NCI-H524 (cell line): ENCODE measurements around the gene ADGRV1.
A peak's percentile ranks its signal among the peaks of the same experiment; 100 is the strongest.
"Not testable (repeated sequence)": the region's sequence is repeated elsewhere in the genome, so short reads cannot be mapped to it uniquely, and the experiment has no call there.

ENCODE experiments used
- DNase-seq, 2 experiments: peaks; one replicate each; lab custom pipeline; 2025; lab: John Stamatoyannopoulos, UW

Gene ADGRV1

DNA sequence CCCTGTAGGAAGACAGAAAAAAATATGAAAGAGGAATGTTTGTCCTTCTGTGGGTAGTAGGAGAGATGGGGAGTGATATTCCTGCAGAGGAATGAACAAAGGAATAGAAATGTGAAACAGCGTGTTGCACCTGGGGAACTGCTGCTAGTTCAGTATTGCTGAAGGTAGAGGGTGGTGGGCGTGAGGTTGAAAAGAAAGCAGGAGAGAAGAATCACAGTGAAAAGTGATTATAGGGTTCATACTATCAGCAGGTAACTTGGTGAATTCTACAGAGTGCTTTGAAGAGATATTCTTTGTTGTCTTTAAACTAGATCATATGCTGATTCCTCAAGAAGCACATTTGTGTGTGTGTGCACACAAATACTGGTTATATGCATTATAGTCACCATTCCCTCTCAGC, 95.6 kb downstream of the ADGRV1 start:
- no peak for DNase-seq

DNA sequence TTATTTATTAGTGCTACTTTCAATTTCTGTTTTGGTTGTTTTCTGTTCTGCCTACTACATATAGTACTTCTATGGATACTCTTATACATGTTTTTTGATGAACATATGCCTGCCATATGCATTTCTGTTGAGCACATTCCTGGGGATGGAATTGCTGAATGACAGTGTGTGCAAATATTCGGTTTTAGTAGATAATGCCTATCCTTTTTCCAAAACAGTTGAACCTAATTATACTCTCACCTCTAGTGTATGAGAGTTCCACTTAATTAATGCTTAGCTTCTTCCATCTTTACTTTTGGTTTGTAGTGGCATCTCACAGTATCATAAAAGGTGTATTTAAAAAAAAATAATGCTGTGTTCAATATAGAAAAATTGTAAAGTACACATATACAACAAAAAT, 96.8 kb downstream of the ADGRV1 start:
- no peak for DNase-seq

GRCh38 chr5:90657030-90657429, 98.4 kb downstream of the ADGRV1 start:
- DNase-seq = no peak

DNA sequence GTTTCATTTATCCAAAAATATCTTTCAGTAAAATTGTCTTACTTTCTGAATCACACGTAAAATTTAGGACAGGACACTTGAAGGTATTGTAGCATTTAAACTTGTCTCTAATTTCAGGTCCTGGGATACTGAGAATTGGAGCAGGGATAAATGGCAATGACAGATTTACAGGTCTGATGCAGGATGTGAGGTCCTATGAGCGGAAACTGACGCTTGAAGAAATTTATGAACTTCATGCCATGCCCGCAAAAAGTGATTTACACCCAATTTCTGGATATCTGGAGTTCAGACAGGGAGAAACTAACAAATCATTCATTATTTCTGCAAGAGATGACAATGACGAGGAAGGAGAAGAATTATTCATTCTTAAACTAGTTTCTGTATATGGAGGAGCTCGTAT, 99.2 kb downstream of the ADGRV1 start:
- DNase-seq = no peak

DNA sequence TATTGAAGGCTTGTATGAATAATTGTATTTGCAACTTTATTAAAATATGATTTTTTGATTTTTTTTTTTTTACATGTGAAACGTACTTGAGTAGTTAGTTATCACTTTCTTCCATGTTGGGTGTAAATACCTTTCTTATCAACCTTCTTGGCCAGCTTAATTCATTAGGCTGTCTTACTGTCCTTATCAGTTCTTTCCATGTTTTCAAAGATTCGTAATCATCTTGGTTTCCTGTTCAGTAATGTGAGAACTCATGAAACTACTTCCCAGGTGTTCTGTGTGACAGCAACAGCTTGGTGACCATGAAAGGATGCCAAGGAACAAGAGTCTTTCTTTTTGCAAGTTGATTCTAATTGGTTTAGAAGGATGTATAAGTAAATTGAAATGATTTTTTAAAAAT, 100.0 kb downstream of the ADGRV1 start:
- DNase-seq = no peak

GRCh38 chr5:90668079-90668565, 109.5 kb downstream of the ADGRV1 start:
- not testable (repeated sequence) for DNase-seq

DNA sequence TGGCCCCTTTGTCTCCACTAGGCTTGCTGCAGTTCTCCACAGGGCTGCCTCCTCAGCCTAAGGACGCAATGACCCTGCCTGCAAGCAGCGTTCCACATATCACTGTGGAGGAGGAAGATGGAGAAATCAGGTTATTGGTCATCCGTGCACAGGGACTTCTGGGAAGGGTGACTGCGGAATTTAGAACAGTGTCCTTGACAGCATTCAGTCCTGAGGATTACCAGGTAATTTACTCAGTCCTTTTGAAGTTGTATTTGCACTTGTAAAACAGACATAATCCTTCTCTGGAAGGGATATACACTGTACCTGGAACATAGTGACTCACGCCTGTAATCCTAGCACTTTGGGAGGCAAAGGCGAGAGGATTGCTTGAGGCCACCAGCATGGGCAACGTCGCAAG, 116.6 kb downstream of the ADGRV1 start:
- DNase-seq = no peak

DNA sequence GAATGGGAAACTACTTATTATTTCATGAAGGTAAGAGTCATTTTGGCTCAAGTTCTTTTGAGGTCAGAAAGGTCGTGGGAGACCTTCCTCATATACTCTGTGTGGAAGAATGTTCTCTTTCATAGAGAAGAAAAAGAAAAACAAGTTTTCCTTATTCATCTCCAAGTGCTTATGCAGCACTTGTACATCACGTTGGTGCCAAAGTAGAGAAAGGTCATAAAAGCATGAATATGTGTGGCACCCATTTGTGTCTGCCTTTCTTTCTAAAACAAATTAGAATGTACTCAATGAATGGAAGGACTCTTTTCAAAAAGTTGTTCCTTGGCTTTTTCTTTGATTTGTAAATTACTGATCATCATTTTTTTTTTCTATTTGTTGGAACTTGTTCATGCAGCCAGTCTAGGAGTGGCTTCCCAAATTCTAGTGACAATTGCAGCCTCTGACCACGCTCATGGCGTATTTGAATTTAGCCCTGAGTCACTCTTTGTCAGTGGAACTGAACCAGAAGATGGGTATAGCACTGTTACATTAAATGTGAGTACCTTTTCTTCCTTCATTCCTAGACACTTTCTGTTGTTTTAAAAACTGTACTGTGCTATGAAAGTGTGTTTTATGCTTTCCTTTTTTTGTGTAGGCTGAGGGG, 122.4 kb downstream of the ADGRV1 start:
- no peak for DNase-seq

- DNase-seq = no peak
Measured at GRCh38 chr5:90682278-90682677, 123.7 kb downstream of the ADGRV1 start.

- DNase-seq = no peak
Measured at GRCh38 chr5:90685425-90686022, 126.9 kb downstream of the ADGRV1 start.

DNA sequence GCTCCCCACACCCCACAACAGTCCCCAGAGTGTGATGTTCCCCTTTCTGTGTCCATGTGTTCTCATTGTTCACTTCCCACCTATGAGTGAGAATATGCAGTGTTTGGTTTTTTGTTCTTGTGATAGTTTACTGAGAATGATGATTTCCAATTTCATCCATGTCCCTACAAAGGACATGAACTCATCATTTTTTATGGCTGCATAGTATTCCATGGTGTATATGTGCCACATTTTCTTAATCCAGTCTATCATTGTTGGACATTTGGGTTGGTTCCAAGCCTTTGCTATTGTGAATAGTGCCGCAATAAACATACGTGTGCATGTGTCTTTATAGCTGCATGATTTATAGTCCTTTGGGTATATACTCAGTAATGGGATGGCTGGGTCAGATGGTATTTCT, 127.8 kb downstream of the ADGRV1 start:
- not testable (repeated sequence) for DNase-seq

DNA sequence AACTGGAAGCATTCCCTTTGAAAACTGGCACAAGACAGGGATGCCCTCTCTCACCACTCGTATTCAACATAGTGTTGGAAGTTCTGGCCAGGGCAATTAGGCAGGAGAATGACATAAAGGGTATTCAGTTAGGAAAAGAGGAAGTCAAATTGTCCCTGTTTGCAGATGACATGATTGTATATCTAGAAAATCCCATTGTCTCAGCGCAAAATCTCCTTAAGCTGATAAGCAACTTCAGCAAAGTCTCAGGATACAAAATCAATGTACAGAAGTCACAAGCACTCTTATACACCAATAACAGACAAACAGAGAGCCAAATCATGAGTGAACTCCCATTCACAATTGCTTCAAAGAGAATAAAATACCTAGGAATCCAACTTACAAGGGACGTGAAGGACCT, 128.9 kb downstream of the ADGRV1 start:
- DNase-seq = not testable (repeated sequence)

DNA sequence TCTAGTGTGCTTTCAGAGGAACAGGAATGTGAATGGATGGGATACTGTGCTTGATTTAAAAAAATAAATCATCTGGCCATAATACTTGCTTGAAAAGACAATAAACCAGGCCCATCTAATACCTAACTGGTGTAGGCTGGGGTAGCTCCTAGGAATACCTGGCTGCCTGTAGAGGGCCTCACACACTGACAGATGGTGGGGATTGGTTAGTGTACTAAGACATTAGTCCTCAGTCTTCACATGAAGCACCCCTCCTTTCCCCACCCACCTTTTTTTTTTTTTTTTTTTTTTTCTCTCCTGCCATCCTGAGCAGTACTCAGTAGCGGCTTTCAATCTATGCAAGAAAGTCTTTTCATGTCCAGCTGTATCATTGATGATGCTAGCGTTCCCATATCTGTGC, 130.5 kb downstream of the ADGRV1 start:
- peak in 1 of 2 experiments; percentile 34 for DNase-seq

DNA sequence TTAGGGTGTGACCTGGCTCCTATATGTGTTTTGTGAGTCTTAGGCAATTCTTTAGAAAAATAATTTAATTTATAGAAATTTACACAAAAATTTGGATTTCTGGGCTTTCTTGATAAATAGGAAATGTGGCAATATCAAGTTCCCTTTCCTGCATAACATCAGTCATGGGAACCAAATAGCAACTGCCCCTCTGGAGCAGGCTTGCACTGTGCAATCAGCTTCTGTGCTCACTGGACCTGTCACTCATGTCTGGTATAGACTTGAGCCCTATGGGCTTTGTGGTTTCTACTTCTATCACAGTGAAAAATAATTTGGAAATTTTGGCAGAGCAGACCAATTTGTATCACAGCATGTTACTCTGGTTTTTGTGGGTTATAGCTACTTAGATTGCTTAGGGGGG, 131.7 kb downstream of the ADGRV1 start:
- no peak for DNase-seq

GRCh38 chr5:90691533-90691932, 132.9 kb downstream of the ADGRV1 start:
- no peak for DNase-seq

- DNase-seq = no peak
Measured at GRCh38 chr5:90696153-90696552, 137.6 kb downstream of the ADGRV1 start.

DNA sequence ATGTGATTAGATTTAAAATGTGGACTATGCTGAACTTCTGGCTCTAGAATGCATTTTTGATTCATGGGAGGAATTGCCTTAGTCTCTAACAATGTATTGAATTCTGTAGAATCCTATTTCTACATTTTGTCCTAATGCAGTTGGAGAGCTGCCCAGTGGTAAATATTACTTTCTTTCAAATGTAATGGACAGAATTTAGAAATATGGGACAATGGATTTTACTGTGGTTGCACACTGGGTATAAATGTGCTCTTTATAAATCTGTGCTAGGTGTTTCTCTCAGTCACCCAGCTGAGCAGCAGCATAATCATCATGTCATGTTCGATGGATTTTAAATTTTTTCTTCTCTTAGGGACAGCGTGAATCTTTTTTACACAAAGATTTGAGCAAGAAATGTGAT, 141.7 kb downstream of the ADGRV1 start:
- no peak for DNase-seq

DNA sequence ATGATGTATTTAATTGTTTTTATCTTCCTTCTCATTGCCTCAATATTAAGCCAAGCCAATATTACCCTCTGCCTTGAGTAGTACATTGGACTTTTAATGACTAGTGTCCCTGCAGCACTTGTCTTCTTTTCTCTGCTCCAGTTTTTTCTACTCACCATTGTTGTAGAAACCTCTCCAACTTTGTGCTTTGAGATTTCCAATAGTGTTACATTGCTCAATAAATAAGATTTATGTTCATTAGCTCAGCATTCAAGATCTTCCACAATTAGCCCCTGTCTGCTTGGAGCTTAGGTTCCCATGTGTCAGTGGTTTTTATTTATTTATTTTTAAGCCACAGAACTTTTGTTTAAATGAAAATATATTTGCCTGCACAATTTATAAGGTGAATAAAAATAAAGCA, 145.3 kb downstream of the ADGRV1 start:
- no peak for DNase-seq

DNA sequence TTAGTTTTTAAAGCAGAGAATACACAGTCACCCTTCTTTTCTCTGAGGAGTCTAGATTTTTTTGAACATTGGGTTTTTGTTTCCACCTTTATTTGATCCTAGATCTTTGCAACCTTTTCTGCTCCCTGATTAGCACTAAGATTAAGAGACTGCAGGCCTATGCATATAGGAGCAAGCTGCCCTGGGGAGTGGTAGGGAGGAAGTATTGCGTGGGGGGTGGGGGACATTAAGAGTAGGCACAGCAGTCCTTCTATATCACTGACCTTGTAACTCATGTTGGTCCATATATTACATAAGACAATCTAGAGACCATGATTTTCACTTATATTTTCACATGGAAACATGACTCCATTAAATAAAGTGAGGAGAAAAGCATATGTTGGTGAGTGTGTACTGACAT, 149.1 kb downstream of the ADGRV1 start:
- no peak for DNase-seq

DNA sequence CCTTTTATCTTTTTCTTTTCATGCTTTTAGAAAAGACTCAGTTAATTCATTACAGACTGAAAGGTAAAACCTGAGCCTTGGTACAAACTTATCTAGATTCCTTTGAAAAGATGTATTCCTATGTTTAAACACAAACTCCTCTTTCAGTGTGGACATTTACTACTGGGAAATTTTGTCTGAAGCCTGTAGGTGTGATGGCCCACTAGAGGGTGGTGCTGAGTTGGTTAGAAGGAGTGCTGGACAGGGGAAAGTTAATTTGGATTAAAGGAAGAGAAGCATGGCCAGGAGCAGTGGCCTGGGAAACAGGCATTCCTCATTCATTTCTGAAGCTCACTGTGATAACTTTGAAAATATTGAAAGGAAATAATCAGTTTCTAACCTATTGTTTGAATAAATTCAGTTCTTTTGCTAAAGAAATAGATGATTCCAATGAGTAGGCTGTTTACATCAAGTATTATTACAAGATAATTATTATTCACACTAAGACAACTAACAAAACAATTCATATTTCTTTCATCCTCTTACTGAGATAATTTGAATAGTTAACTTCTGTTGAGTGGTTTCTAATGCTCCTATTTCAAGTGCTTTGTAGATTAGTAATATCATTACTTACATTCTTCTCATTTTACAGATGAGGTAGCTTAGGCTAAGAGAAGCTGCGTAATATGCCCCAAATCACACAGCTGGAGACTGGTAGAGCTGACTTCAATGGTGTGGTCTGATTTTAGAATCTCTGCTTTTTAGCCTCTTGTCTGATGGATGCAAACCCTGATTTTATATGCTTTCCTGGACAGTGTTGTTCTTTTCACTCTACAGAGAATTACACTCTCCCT, 150.9 kb downstream of the ADGRV1 start:
- DNase-seq = peak in 1 of 2 experiments; percentile 33

DNA sequence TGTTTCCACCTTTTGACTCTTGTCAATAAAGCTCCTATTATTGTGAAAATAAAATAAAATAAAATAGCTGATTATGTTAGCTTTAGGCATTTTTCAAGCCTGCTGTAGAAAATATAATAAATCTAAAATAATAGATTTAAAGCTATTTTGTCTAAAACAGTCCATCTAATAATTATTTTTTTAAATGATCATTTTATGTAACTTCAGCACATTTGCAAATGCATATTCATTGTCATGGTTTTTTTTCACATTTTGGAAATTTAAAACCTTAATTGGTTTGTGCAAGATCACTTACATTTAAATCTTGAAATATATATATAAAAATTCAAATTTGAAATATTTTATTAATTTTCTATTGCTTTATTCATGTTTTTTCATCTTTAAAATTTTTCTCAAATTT, 159.8 kb downstream of the ADGRV1 start:
- DNase-seq = no peak

DNA sequence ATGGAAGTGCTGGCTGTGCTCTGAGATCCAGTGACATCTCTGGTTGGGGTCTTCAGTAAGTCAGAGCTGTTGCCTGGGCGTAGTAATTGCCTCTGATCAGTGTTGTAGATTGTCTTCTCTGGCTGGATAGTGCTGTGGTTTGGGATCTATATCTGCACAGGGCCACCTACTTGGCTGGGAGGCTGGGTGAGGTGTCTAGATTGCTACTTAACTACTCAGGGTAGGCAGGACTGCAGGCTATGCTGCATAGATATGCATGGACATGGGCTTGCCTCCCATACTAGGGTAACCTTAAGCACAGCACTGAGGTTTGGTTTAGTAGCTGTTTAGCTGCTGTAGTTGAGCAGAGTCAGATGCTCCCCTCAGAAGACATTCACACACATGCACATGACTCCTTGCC, 181.0 kb downstream of the ADGRV1 start:
- DNase-seq = no peak

GRCh38 chr5:90740244-90740799, 181.7 kb downstream of the ADGRV1 start:
- DNase-seq = no peak
